Esophagus muscularis mucosa (tissue), 4 donors: Measurements from ENCODE around the gene CIAPIN1. TPM values are rescaled to one million over a fixed set of nuclear protein-coding genes. Genes with fewer than 3 reads are reported as not detected.
A peak's percentile ranks its signal among the peaks of the same experiment; 100 is the strongest.

Source experiments
- DNase-seq: peaks from one replicate; pipeline ENCODE4 v3.0.0-alpha.2; 2017; ENCODE audit errors: extremely low spot score
- H3K27ac ChIP-seq, 4 donors: fragments of 200-600 bp; sonication (generic); replicated peaks in 1 of 4; 1 replicate in 3 of 4; 2 replicates in 1 of 4; pipeline ENCODE4 v1.5.1; 2016 to 2019; ENCODE audit warnings: mild to moderate bottlenecking in 1 of 4
- H3K27me3 ChIP-seq, 4 donors: fragments of 200-600 bp; sonication (generic); one replicate each; pipeline versions ENCODE4 v1.5.1 to v1.6.0; 2016 to 2019
- H3K36me3 ChIP-seq, 4 donors: fragments of 200-600 bp; sonication (generic); one replicate each; pipeline ENCODE4 v1.5.1; 2016 to 2019
- H3K4me1 ChIP-seq, 4 donors: fragments of 200-600 bp; sonication (generic); one replicate each; pipeline ENCODE4 v1.5.1; 2016 to 2019
- H3K4me3 ChIP-seq, 4 donors: fragments of 200-600 bp; sonication (generic); 1 replicate in 2 of 4; 2 replicates in 2 of 4; pipeline ENCODE4 v1.5.1; 2016 to 2019; ENCODE audit warnings: mild to moderate bottlenecking in 4 of 4, moderate library complexity in 1 of 4
- H3K9me3 ChIP-seq, 4 donors: fragments of 200-600 bp; sonication (generic); 1 replicate in 3 of 4; 2 replicates in 1 of 4; pipeline ENCODE4 v1.5.1; 2016 to 2019
- EP300 ChIP-seq: sonication (generic); formaldehyde crosslinking; IDR thresholded peaks from one replicate; pipeline ENCODE4 v1.6.1; 2017; ENCODE audit warnings: antibody characterized with exemption
- POLR2A ChIP-seq: fragments of 450-650 bp; IDR thresholded peaks from one replicate; pipeline ENCODE4 v1.6.1; 2017; ENCODE audit warnings: antibody characterized with exemption, moderate library complexity, mild to moderate bottlenecking, low read depth
- POLR2AphosphoS5 ChIP-seq, 2 donors: sonication (generic); formaldehyde crosslinking; IDR thresholded peaks; one replicate each; pipeline ENCODE4 v1.6.1; 2017; ENCODE audit warnings: antibody characterized with exemption in 2 of 2
- WGBS: methylation state at CpG from one replicate; pipeline ENCODE4 v1.1.5; 2018; 5-methylcytosine and 5-hydroxymethylcytosine counted together
- intact Hi-C: fragments of 100-400 bp; cut with DNase I; formaldehyde crosslinking; loops from one replicate; pipeline ENCODE4 v1.15.1; 2023
- total RNA-seq, 4 donors: library from RNA; depleted of rRNA; stranded (reverse); fragments of >200 nt; gene quantifications; one replicate each; pipeline versions ENCODE4 v1.1.0 to v1.2.1, GENCODE V29; 2016
- TF ChIP-seq, protein P1 (sequence below), 3 experiments: fragments of 200-600 bp in 2 of 3; fragments of 450-650 bp in 1 of 3; sonication (generic) in 2 of 3; IDR thresholded peaks; one replicate each; pipeline ENCODE4 v1.5.1; 2017 to 2019; ENCODE audit warnings: antibody characterized with exemption in 3 of 3, mild to moderate bottlenecking in 2 of 3, moderate library complexity in 1 of 3

Gene CIAPIN1
- total RNA-seq, 4 donors from 2014 or later, result 24.0 to 27.0 (median 26.0) TPM

DNA sequence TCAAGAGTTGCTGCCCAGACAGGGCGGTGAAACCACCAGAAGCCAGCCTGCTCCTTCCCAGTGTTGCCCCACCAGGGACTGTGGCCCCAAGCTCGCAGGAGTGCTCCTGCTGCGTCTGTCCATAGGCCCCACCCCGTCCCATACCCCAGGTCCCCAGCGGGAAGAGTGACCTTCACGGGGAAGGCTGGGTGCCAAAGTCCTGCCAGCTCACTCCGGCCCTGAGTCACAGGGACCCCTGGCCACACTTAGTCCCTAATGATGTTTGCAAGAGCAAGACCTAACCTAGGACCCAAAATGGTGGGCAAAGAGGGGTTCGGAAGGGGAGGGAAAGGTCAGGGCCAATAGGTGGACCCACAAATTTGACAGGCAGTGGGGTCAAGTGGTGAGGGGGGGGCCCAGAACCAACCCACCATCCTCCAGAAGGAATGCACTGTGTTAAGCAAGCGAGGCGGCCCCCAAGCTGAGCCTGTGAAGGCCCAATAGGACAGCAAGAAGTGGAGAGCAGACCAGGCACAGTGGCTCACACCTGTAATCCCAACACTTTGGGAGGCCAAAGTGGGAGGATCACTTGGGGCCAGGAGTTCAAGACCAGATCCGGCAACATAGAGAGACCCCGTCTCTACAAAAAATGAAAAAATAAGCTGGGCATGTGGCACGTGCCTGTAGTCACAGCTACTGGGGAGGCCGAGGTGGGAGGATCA, 35.8 kb upstream of the CIAPIN1 start:
- Histone ChIP-seq H3K9me3 (no peaks in the 10 kb centered on the region), H3K27me3 (no peaks in the 10 kb centered on the region), H3K36me3 (no peaks in the 10 kb centered on the region), H3K27ac (no peak overlapping the region), H3K4me3 (no peak overlapping the region), H3K4me1 (peaks cover 31 to 66% (median 56%) of the 10 kb centered on the region in 4 donors)
- no peak for DNase-seq
- 92% methylated on average over 12 of the region's 14 CpGs for WGBS
- TF ChIP-seq POLR2AphosphoS5 (IDR thresholded peaks at IDR 0.05) (no peak), EP300 (no peak), POLR2A (no peak)
- TF ChIP-seq, protein P1, sequence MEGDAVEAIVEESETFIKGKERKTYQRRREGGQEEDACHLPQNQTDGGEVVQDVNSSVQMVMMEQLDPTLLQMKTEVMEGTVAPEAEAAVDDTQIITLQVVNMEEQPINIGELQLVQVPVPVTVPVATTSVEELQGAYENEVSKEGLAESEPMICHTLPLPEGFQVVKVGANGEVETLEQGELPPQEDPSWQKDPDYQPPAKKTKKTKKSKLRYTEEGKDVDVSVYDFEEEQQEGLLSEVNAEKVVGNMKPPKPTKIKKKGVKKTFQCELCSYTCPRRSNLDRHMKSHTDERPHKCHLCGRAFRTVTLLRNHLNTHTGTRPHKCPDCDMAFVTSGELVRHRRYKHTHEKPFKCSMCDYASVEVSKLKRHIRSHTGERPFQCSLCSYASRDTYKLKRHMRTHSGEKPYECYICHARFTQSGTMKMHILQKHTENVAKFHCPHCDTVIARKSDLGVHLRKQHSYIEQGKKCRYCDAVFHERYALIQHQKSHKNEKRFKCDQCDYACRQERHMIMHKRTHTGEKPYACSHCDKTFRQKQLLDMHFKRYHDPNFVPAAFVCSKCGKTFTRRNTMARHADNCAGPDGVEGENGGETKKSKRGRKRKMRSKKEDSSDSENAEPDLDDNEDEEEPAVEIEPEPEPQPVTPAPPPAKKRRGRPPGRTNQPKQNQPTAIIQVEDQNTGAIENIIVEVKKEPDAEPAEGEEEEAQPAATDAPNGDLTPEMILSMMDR (IDR thresholded peaks at IDR 0.05), result no peak
- intact Hi-C loops, result loop anchor here (5.0 kb wide), 1 partner anchor 34 kb away; no protein-coding TSS in a partner anchor

DNA sequence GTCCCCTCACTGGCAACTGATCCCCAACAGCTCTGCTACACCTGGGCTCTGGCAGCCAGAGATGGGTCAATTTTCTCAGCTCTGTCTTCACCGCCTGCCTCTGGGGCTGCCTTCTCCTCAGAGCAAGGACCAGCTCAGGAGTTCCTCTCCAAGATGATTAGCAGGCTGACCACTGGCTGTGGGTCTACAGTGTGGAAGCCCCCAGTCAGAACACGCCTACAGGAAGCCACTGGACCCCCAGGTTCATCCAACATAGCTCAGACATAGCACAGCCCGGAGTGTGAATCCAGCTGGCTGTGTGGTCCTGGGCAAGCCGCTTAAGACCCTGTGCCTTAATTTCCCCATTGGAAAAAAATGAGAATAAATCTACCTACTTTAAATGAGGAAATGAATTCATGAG, 34.2 kb upstream of the CIAPIN1 start:
- intact Hi-C loops, result loop anchor here (5.0 kb wide), 1 partner anchor 36 kb away; no protein-coding TSS in a partner anchor
- Histone ChIP-seq H3K4me3 (no peak overlapping the region), H3K27ac (no peak overlapping the region), H3K36me3 (no peaks in the 10 kb centered on the region), H3K9me3 (no peaks in the 10 kb centered on the region), H3K27me3 (no peaks in the 10 kb centered on the region), H3K4me1 (peaks cover 25 to 71% (median 62%) of the 10 kb centered on the region in 4 donors)
- TF ChIP-seq POLR2A, result no peak
- TF ChIP-seq POLR2AphosphoS5 (IDR thresholded peaks at IDR 0.05), result no peak
- TF ChIP-seq, protein P1 (IDR thresholded peaks at IDR 0.05), result no peak
- no peak for TF ChIP-seq EP300
- WGBS, result 94% methylated on average over 2 of the region's 4 CpGs
- DNase-seq, result no peak

DNA sequence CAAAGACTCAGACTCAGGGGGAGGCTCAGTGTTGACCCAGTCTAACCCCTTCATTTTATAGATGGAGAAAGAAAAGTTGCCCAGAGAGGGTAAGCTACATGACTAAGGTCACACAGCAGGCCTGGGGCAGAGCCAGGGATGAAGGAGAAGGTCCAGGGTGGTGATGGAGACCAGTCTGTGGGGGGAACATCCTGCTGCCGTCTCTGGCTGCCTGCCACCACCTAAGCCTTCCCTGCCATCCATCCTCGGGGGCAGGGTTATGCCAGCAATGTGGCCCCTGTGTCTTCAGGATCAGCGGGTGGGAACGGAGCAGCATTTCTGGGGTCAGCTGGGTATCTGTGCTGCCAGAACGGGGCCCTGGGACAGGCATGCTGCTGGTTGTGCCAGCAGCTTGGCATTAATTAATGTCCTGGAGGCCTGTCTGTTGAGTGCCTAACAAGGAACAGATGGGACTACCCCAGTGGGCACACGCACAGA, 33.6 kb upstream of the CIAPIN1 start:
- TF ChIP-seq POLR2AphosphoS5 (IDR thresholded peaks at IDR 0.05) (no peak), EP300 (no peak), POLR2A (no peak)
- TF ChIP-seq, protein P1 (IDR thresholded peaks at IDR 0.05), result no peak
- peak overlapping the region in 3 of 4 donors; percentile 9 to 55 (median 48) for H3K27ac ChIP-seq
- H3K4me3 ChIP-seq, result no peak overlapping the region
- no peak for DNase-seq
- no peaks in the 10 kb centered on the region for H3K36me3 ChIP-seq
- H3K9me3 ChIP-seq, result no peaks in the 10 kb centered on the region
- peaks cover 31 to 73% (median 65%) of the 10 kb centered on the region in 4 donors for H3K4me1 ChIP-seq
- intact Hi-C loops, result loop anchor here (5.0 kb wide), 1 partner anchor 37 kb away; no protein-coding TSS in a partner anchor
- WGBS, result 76% methylated on average over 6 of the region's 6 CpGs
- H3K27me3 ChIP-seq, result no peaks in the 10 kb centered on the region

DNA sequence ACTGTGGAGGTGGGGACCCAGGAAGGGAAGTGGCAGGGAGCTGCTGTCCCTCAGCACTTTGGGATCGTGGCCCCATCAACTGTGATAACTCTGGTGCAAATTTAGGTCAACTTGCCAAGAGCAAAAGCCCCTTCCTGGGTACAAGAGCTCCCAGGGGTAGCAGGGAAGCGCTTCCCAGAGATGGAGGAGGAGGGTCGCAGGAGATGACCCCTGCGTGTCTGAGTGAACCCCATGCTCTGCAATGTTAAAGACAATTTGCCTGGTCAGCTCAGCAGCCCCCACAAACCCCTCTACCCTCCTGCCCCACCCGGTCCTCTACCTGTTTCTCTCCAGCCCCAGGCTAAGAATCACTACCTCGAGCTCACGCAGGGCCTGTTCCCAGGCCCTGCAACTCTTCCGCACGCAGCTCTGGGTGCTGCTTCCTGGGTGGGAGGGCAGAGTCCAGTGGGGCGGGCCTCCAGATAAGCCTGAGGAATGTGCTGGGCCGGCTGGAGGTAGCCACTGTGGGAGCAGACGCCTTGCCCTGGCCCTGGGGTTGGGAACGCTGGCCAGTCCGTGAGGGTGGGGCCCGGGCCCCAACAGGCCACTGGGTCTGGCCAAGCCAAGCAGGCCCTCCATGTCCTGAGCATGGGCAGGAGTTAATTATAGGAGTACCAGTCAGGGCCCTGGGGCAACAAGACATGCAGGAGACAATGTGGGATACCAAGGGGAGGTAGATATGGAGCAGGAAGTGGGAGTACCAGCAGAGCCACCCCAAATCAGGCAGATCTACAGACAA, 33.0 kb upstream of the CIAPIN1 start:
- Histone ChIP-seq H3K4me3 (peak overlapping the region; percentile 45 to 60 (median 52)), H3K27ac (peak overlapping the region; percentile 9 to 55 (median 49)), H3K27me3 (no peaks in the 10 kb centered on the region), H3K4me1 (peaks cover 27 to 69% (median 60%) of the 10 kb centered on the region in 4 donors), H3K36me3 (peaks cover 0 to 1% (median under 1%) of the 10 kb centered on the region in 4 donors), H3K9me3 (no peaks in the 10 kb centered on the region)
- DNase-seq, result no peak
- intact Hi-C loops, result loop anchor here (5.0 kb wide), 1 partner anchor 37 kb away; no protein-coding TSS in a partner anchor
- WGBS, result 36% methylated on average over 3 of the region's 15 CpGs
- TF ChIP-seq, protein P1 (IDR thresholded peaks at IDR 0.05), result no peak
